Inflammatory macrophage treated with lipopolysaccharide for 4 hours (primary cell): ENCODE data around the gene MNX1.

Source experiments
- DNase-seq: peaks from one replicate; pipeline ENCODE4 v3.0.0-alpha.2; 2020

The MNX1 gene

DNA sequence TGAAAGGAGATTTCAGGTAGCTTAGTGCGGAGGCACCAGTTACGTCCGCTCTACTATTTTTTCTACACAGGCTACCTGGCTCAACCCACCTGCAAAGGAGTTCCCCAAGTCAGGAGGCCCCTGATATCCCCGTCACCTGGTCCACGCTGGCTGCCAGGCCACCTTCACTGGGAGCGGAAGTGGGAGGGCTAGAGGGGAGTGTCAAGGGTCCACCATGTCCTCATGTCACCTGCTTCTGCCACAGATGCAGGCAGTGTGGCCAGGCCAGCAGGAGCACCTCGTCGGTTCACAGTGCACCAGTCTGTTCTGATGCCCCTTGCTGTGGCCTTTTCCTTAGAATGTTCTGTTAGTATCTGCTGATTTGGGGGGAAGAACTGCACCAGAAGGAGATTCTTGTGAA, 44.1 kb downstream of the MNX1 start:
- no peak for DNase-seq

DNA sequence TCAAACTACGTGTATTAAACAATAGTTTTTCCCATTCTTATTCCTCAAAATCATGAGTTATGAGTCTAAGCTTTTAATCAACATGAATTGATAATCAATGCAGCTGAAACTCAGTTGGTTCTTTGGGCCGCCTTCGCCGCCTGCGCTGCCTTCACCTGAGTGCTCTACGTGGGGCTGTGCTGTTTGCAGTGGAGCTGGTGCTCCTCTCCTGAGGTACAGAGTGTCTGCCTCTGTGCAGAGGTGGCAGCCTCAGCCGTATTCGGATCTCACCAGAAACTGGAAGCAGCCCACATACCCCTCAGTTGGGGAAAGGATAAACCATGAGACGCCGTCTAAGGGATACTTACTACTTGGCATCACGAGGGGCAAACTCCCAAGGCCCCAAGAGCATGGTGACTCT, 45.5 kb downstream of the MNX1 start:
- DNase-seq: no peak

DNA sequence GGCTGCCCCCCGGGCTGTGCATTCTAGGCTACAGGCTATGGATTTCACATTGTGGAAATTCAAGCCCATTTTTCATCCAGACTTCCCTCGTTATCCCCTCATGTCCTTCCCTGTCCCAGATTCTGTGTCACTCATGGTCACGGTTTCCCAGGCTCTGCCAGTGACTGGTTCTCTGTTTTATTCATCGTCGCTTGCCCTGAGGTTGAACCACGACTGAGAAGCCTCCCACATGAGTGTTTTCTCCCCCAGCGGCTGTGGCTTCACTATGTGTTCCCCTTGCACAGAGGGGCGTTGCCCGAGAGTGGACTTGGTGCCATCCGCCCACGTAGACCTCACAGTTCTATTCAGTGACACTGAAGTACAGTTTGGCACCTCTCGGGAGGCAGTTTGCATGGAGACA, 47.0 kb downstream of the MNX1 start:
- no peak for DNase-seq

DNA sequence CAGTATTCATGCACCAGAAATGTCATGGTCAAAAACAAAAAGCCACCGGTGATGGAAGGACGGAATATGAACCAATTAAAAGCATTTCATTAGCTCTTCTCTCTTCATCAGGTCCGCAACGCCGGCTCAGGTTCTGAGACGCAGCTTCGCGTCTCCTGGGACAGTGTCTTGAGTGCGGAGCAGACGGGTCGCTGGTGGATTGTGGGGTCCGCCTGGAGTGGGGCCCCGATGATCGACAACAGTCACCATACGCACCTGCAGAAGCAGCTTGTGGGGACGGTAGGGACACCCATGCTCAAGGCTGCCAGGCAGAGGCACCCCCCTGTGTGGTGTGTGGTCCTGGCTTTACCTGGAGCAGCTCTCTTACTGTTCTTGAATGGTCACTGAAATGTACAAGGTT, 47.6 kb downstream of the MNX1 start:
- no peak for DNase-seq

DNA sequence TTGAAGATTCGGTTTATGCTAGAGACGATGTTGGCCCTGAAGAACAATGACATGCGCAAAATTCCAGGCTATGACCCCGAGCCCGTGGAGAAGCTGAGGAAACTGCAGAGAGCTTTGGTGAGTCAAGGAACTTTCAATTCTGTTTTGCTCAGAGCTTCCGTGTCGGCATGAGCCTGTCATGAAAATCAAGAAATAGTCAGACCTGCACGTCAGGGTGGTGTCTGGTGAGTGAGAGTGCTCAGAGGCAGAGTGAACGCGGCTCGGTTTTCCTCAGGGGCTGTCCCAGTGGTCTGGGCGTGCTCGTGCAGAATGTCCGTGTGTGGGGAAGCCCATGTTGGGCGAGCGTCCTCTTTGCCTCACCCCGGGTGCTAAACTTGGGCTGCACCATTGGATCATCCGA, 48.3 kb downstream of the MNX1 start:
- no peak for DNase-seq

DNA sequence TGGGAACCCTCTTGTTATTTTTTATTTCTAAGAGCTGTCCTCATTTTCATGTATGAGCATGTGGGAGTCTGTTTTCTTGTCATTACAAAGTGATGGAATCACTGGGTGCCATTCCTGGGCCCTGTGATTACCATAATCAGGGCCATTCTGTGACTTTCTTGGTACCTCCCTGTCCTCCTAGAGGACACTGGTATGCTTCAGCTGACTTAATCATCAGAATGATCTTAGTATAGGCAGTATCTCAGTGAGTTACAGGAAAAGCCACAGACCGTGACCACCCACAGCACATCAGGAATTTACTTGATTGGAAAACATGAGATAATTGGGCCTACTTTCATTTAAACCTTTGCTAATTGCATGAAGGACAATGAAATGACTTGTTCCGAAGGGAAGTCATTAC, 53.7 kb downstream of the MNX1 start:
- no peak for DNase-seq

DNA sequence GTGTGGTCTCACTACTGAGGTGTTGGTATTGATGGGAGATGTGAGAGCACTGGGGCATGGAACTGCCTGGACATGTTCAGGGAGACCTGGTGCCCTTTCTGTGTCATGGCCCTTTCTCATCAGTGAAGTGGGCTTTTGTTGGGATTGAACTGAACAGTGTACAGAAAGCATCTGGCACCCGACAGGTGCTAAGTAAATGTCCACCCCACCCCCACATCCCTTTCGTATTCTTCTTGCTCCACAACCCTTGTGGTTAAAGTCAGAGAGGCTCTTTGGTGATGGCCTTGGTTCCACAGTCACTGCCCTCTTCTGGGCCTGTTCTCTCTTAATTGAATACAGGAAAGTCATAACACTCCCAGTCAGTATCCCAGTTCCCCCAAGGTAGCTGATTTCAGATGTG, 55.5 kb downstream of the MNX1 start:
- DNase-seq: no peak
